GM20000 (cell line): Measurements from ENCODE around the gene CLIC3.

Source experiments
- DNase-seq: peaks from one replicate; pipeline ENCODE4 v3.0.0; 2012; ENCODE audit warnings: low spot score
- CTCF ChIP-seq: IDR thresholded peaks from 2 replicates; pipeline ENCODE4 v1.5.1; 2012; ENCODE audit warnings: mild to moderate bottlenecking, control low read depth; ENCODE audit errors: extremely low read depth, missing control alignments

The CLIC3 gene

GRCh38 chr9:136969774-136970173 is 26.6 kb downstream of the CLIC3 start:
- no peak for DNase-seq

GRCh38 chr9:136969150-136969549 is 27.2 kb downstream of the CLIC3 start:
- no peak for TF ChIP-seq CTCF

More at GRCh38 chr9:136969774-136970173, 26.6 kb downstream of the CLIC3 start:
- TF ChIP-seq CTCF, result no peak

GRCh38 chr9:136968333-136969127 is 27.8 kb downstream of the CLIC3 start:
- no peak for DNase-seq
- no peak for TF ChIP-seq CTCF

More at GRCh38 chr9:136969150-136969549, 27.2 kb downstream of the CLIC3 start:
- no peak for DNase-seq

GRCh38 chr9:136965771-136966484 is 30.4 kb downstream of the CLIC3 start:
- DNase-seq, result no peak
- no peak for TF ChIP-seq CTCF

- no peak for TF ChIP-seq CTCF
- DNase-seq, result no peak
These were observed 31.4 kb downstream of the CLIC3 start for GRCh38 chr9:136964833-136965422.

GRCh38 chr9:136964171-136964689 is 32.1 kb downstream of the CLIC3 start:
- DNase-seq, result no peak
- no peak for TF ChIP-seq CTCF

- TF ChIP-seq CTCF, result no peak
These were observed 32.6 kb downstream of the CLIC3 start for GRCh38 chr9:136963751-136964150.

More at GRCh38 chr9:136963751-136964150, 32.6 kb downstream of the CLIC3 start:
- DNase-seq, result no peak
